ENCODE data around the gene WDR1. TPM values are rescaled to one million over a fixed set of nuclear protein-coding genes. Genes with fewer than 3 reads are reported as not detected.

Gene WDR1
- total RNA-seq, 1 donor = 314 TPM

DNA sequence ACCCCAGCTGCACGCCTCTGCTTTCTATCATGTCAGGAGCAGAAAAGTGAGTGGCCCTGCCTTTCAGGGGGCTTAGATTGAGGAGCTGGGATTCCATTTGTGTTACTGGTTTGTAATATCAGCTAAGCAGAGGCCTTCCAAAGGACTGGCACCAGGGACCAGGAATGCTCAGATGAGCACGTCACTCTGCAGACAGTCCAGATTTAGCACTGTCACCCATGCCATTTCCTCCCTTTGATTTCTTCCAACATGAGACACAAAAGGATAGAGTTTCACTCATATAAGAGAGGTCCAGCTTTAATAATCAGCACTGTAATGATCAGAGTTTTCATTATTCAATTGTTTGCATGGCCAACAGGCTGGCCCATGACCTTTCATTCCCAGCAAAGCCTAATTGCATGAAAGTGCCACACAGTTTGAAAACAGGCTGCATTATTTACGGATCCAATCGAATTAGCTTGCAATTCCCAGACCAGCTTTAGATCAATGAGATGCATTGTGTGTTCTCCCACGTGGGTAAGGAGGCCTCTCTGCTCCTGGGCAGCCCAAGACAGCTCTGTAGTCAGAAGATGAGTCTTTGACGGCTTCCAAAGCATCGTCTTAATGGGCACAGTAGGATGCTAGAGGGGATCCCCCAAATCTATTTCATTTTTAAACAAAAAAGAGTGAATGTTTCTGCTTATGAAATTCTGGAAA, 85.5 kb downstream of the WDR1 start:
- H2AFZ ChIP-seq (ENCODE audit: low read length) = no peak overlapping the region
- H3K9me3 ChIP-seq (ENCODE audit: low read depth, low read length) = no peaks in the 10 kb centered on the region
- H4K20me1 ChIP-seq (ENCODE audit: insufficient read depth, low read length) = no peaks in the 10 kb centered on the region
- H3K27me3 ChIP-seq (ENCODE audit: insufficient read depth, low read length) = no peaks in the 10 kb centered on the region
- peak; percentile 54 for DNase-seq (ENCODE audit: insufficient read length, low spot score, missing footprints)
- H3K27ac ChIP-seq (ENCODE audit: low read depth, low read length) = no peak overlapping the region
- no peaks in the 10 kb centered on the region for H3K79me2 ChIP-seq (ENCODE audit: insufficient read depth, low read length)
- no peak overlapping the region for H3K4me2 ChIP-seq (ENCODE audit: insufficient read depth, low read length)
- TF ChIP-seq, protein P1, sequence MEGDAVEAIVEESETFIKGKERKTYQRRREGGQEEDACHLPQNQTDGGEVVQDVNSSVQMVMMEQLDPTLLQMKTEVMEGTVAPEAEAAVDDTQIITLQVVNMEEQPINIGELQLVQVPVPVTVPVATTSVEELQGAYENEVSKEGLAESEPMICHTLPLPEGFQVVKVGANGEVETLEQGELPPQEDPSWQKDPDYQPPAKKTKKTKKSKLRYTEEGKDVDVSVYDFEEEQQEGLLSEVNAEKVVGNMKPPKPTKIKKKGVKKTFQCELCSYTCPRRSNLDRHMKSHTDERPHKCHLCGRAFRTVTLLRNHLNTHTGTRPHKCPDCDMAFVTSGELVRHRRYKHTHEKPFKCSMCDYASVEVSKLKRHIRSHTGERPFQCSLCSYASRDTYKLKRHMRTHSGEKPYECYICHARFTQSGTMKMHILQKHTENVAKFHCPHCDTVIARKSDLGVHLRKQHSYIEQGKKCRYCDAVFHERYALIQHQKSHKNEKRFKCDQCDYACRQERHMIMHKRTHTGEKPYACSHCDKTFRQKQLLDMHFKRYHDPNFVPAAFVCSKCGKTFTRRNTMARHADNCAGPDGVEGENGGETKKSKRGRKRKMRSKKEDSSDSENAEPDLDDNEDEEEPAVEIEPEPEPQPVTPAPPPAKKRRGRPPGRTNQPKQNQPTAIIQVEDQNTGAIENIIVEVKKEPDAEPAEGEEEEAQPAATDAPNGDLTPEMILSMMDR (IDR thresholded peaks at IDR 0.05; ENCODE audit: extremely low read depth, low read depth, low read length) = no peak
- no peaks in the 10 kb centered on the region for H3K36me3 ChIP-seq (ENCODE audit: insufficient read depth, low read length)
- H3K4me3 ChIP-seq (ENCODE audit: insufficient read depth, low read length) = no peak overlapping the region
- H3K4me1 ChIP-seq (ENCODE audit: insufficient read depth, low read length) = peaks cover 25% of the 10 kb centered on the region

DNA sequence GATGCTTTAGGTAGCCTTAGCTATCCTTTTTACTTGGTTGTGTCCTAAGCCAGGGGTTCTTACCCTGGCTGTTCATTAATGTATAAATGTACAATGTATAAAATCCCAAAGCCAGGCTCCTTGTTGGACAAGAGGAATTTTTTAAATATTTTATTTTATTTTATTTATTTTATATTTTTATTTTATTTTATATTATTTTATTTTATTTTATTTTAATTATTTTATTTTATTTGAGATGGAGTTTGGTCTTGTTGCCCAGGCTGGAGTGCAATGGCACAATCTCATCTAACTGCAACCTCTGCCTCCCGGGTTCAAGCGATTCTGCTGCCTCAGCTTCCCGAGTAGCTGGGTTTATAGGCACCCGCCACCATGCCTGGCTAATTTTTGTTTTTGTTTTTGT, 87.2 kb downstream of the WDR1 start:
- no peak overlapping the region for H3K27ac ChIP-seq (ENCODE audit: low read depth, low read length)
- H3K4me3 ChIP-seq (ENCODE audit: insufficient read depth, low read length) = no peak overlapping the region
- H3K4me2 ChIP-seq (ENCODE audit: insufficient read depth, low read length) = no peak overlapping the region
- TF ChIP-seq, protein P1 (IDR thresholded peaks at IDR 0.05; ENCODE audit: extremely low read depth, low read depth, low read length) = no peak
- no peaks in the 10 kb centered on the region for H3K79me2 ChIP-seq (ENCODE audit: insufficient read depth, low read length)
- no peaks in the 10 kb centered on the region for H3K9me3 ChIP-seq (ENCODE audit: low read depth, low read length)
- peaks cover 24% of the 10 kb centered on the region for H3K4me1 ChIP-seq (ENCODE audit: insufficient read depth, low read length)
- H3K27me3 ChIP-seq (ENCODE audit: insufficient read depth, low read length) = no peaks in the 10 kb centered on the region
- no peak for DNase-seq (ENCODE audit: insufficient read length, low spot score, missing footprints)
- H2AFZ ChIP-seq (ENCODE audit: low read length) = no peak overlapping the region
- no peaks in the 10 kb centered on the region for H3K36me3 ChIP-seq (ENCODE audit: insufficient read depth, low read length)
- no peaks in the 10 kb centered on the region for H4K20me1 ChIP-seq (ENCODE audit: insufficient read depth, low read length)

DNA sequence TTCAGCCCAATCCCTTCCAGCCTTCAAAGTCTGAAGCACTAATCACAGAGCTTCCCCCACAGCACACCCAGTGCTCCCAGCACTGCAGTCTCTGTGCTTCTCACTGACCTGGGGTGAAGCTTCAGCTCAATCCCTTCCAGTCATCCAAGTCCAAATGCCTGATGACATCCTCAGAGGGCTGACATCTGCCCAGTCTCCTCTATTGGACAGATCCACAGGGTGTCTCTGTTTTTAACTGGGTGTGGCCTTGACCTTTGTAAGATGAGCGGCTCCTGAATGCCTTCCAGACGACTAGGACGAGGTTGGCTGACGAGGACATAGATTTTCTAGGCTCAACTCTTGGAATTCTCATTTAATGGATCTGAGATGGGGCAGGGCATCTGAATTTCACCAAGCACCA, 87.7 kb downstream of the WDR1 start:
- H3K4me2 ChIP-seq (ENCODE audit: insufficient read depth, low read length) = no peak overlapping the region
- H3K27me3 ChIP-seq (ENCODE audit: insufficient read depth, low read length) = no peaks in the 10 kb centered on the region
- no peaks in the 10 kb centered on the region for H3K36me3 ChIP-seq (ENCODE audit: insufficient read depth, low read length)
- no peaks in the 10 kb centered on the region for H3K79me2 ChIP-seq (ENCODE audit: insufficient read depth, low read length)
- TF ChIP-seq, protein P1 (IDR thresholded peaks at IDR 0.05; ENCODE audit: extremely low read depth, low read depth, low read length) = no peak
- H4K20me1 ChIP-seq (ENCODE audit: insufficient read depth, low read length) = no peaks in the 10 kb centered on the region
- H3K4me3 ChIP-seq (ENCODE audit: insufficient read depth, low read length) = no peak overlapping the region
- no peak for DNase-seq (ENCODE audit: insufficient read length, low spot score, missing footprints)
- no peaks in the 10 kb centered on the region for H3K9me3 ChIP-seq (ENCODE audit: low read depth, low read length)
- H3K27ac ChIP-seq (ENCODE audit: low read depth, low read length) = no peak overlapping the region
- peaks cover 19% of the 10 kb centered on the region for H3K4me1 ChIP-seq (ENCODE audit: insufficient read depth, low read length)
- H2AFZ ChIP-seq (ENCODE audit: low read length) = no peak overlapping the region

DNA sequence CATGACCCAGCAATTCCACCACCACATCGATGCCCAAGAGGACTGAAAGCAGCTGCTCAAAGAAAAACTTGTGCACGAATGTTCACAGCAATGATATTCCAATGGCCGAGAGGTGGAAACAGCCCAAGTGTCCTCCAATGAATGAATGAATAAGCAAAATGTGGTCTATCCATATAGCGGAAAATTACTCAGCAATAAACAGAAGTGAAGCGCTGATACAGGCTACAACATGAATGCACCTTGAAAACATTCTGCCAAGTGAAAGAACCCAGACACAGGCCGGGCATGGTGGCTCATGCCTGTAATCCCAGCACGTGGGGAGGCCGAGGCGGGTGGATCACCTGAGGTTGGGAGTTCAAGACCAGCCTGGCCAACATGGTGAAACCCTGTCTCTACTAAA, 90.1 kb downstream of the WDR1 start:
- Histone ChIP-seq H3K27ac (ENCODE audit: low read depth, low read length) (no peak overlapping the region), H3K27me3 (ENCODE audit: insufficient read depth, low read length) (no peaks in the 10 kb centered on the region)
- TF ChIP-seq, protein P1 (IDR thresholded peaks at IDR 0.05; ENCODE audit: extremely low read depth, low read depth, low read length) = no peak

More for the DNA sequence above, 90.1 kb downstream of the WDR1 start:
- H2AFZ ChIP-seq (ENCODE audit: low read length) = no peak overlapping the region
- H4K20me1 ChIP-seq (ENCODE audit: insufficient read depth, low read length) = no peaks in the 10 kb centered on the region
- no peak for DNase-seq (ENCODE audit: insufficient read length, low spot score, missing footprints)
- H3K4me2 ChIP-seq (ENCODE audit: insufficient read depth, low read length) = no peak overlapping the region
- no peaks in the 10 kb centered on the region for H3K79me2 ChIP-seq (ENCODE audit: insufficient read depth, low read length)
- H3K4me1 ChIP-seq (ENCODE audit: insufficient read depth, low read length) = no peaks in the 10 kb centered on the region
- no peak overlapping the region for H3K4me3 ChIP-seq (ENCODE audit: insufficient read depth, low read length)
- no peaks in the 10 kb centered on the region for H3K9me3 ChIP-seq (ENCODE audit: low read depth, low read length)
- H3K36me3 ChIP-seq (ENCODE audit: insufficient read depth, low read length) = no peaks in the 10 kb centered on the region
